ENCODE measurements around the gene PRKCD.

The PRKCD gene

DNA sequence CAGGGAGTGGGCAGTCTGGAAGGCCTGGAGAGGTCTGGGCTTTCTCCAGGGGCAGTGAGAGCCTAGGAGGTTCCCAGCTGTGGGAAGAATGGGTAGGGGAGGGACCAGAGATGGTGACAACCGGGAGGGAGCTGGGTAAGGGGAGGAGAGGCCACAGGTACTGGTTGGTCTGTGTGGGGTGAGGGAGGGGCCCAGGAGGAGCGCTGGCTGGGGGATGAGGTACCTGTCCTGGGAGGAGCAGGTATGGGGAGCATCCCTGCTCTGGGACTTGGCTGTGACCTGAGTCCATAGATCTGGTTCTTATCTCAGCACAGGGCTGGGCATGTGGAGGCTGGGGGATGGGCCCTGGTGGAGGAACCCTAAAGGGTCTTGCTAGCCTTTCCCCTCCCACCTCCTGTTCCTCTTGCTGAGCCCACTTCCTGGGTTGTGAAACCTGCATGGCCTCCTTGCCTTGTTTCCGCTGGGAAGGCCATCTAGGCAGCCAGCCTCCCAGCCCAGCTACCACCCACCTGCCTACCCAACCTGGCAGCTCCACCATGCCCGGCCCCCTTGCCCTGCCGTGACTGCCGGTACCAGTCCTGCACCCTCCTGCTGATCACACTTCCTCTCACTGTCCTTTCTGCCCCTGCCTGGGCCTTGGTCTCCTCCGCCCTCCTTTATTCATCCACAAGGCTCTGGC lies 11.0 kb downstream of the PRKCD start:
- DNase-seq (ENCODE audit: low read depth): no peak
- TF ChIP-seq, protein P1, sequence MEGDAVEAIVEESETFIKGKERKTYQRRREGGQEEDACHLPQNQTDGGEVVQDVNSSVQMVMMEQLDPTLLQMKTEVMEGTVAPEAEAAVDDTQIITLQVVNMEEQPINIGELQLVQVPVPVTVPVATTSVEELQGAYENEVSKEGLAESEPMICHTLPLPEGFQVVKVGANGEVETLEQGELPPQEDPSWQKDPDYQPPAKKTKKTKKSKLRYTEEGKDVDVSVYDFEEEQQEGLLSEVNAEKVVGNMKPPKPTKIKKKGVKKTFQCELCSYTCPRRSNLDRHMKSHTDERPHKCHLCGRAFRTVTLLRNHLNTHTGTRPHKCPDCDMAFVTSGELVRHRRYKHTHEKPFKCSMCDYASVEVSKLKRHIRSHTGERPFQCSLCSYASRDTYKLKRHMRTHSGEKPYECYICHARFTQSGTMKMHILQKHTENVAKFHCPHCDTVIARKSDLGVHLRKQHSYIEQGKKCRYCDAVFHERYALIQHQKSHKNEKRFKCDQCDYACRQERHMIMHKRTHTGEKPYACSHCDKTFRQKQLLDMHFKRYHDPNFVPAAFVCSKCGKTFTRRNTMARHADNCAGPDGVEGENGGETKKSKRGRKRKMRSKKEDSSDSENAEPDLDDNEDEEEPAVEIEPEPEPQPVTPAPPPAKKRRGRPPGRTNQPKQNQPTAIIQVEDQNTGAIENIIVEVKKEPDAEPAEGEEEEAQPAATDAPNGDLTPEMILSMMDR (conservative IDR thresholded peaks at IDR 0.05; ENCODE audit: control insufficient read depth, insufficient read depth, low read depth, low read length): no peak
- H3K4me3 ChIP-seq (ENCODE audit: control insufficient read depth, low read depth, low read length): no peak overlapping the region

DNA sequence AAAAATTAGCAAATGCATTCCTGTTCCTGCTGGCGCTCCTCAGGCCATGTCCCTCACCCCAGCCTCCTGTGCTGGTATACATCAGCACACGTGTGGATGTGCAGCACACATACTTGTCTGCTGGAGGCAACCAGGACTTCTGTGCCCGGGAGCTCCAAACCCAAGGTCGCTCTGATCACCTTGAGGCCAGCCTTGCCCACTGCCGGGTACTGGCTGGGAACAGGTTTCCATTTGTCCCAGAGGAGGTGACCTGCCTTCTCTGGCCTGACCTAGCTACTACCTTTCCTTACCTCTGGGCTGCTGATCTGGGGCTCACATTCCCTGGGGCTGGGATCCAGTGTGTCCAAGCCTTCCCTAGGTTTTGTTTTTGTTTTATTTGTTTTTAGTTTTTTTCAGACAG lies 12.1 kb downstream of the PRKCD start:
- no peak for DNase-seq (ENCODE audit: low read depth)
- TF ChIP-seq, protein P1 (conservative IDR thresholded peaks at IDR 0.05; ENCODE audit: control insufficient read depth, insufficient read depth, low read depth, low read length): no peak
- no peak overlapping the region for H3K4me3 ChIP-seq (ENCODE audit: control insufficient read depth, low read depth, low read length)

DNA sequence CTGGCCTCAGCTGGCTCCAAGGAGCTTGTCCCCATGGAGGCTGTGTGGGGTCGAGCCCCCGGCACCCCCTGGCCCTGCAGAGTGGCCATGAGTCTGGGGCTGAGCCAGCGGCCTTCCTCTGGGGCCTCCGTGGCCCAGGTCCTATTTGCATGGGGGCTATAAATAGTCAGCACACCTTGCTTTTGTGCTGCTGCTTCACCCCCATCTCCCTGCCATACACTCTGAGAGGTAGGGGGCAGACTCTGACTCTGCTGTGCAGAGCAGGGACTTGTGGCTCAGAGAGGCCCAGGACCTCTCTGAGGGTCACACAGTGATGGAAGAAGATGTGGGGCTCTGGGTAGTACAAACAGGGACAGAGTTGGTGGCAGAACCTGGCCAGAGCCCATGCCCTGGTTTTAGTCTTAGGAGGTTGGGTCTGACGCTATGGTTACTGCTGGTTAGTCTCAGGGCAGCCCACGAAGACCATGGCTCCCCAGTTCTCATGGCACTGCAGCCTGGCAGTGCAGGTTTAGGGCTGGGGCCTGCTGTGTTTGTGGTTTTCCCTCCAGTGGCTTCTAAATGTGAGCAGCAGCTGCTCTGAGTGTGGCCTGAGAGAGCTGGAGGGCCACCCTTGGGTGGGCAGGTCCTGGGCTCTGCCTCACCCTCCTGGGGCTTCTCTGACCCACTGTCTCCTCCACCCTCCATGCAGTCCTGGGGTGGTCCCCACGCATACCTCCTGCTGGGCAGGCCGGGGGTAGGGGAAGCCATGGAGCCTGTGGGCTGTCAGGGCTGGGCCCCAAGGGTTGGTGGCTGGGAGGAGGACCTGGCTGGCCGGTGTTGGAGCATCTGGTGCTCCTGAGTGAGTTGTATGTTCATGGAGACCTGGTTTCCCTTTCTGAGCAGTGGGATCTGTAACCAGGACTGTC lies 13.6 kb downstream of the PRKCD start:
- TF ChIP-seq, protein P1 (conservative IDR thresholded peaks at IDR 0.05; ENCODE audit: control insufficient read depth, insufficient read depth, low read depth, low read length): no peak
- DNase-seq (ENCODE audit: low read depth): no peak
- no peak overlapping the region for H3K4me3 ChIP-seq (ENCODE audit: control insufficient read depth, low read depth, low read length)

DNA sequence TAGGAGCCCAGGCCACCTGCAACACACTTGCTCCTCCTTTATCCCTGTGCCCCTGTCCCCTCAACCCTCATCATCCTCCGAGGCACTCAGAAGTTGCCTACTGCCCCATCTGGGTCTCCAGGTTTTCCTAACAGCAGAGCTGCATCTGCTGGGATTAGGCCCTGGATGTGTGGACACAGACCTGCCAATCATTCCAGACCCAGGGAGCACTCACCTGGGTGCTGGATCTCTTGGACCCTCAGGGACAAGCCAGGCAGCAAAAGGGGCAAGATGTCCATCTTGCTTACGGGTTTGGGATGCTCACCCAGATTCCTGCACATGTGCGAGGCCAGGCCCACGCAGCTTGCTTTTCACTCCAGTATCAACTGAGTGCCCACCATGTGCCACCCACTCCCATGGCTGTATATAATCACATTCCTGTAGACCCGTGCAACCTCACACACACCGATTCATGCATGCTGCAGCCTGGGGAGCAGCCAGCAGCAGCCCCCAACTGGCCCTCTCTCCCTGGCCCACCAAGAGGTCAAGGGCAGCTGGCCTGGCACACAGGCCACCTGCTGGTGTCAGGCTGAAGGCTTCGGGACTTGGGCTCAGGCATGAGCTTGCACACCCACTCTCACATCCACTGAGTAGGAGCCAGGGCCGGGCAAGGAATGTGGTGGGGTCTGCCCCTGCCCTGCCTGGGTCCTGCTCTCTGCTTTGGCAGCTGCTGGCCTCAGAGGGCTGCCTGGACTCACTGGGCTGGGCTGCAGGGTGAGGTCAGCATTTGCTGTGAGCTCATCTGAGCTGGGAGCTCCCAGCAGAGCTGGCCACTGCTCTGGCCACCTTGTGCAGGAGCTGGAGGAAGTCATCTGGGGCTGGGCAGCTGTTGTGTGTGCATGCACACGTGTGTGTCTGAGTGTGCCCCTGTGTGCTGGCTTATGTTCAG lies 14.9 kb downstream of the PRKCD start:
- TF ChIP-seq, protein P1 (conservative IDR thresholded peaks at IDR 0.05; ENCODE audit: control insufficient read depth, insufficient read depth, low read depth, low read length): no peak
- DNase-seq (ENCODE audit: low read depth): peak; percentile 18

DNA sequence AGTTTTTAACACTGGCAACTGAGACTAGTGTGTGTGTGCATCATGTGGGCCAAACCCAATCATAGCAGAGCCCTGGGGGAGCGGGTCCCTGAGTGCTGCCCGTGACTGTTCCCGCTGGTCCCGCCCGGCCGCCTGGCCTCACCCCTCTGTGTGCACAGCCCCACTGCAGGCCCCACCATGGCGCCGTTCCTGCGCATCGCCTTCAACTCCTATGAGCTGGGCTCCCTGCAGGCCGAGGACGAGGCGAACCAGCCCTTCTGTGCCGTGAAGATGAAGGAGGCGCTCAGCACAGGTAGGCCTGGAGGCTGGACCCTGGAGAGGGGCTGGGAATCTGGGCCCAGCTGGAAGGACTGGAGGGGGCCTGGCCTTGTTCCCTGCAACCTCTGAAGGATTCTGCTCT lies 17.2 kb downstream of the PRKCD start:
- no peak overlapping the region for H3K4me3 ChIP-seq (ENCODE audit: control insufficient read depth, low read depth, low read length)
- no peak for DNase-seq (ENCODE audit: low read depth)
- TF ChIP-seq, protein P1 (conservative IDR thresholded peaks at IDR 0.05; ENCODE audit: control insufficient read depth, insufficient read depth, low read depth, low read length): no peak

More for the DNA sequence above, 14.9 kb downstream of the PRKCD start:
- H3K4me3 ChIP-seq (ENCODE audit: control insufficient read depth, low read depth, low read length): no peak overlapping the region

DNA sequence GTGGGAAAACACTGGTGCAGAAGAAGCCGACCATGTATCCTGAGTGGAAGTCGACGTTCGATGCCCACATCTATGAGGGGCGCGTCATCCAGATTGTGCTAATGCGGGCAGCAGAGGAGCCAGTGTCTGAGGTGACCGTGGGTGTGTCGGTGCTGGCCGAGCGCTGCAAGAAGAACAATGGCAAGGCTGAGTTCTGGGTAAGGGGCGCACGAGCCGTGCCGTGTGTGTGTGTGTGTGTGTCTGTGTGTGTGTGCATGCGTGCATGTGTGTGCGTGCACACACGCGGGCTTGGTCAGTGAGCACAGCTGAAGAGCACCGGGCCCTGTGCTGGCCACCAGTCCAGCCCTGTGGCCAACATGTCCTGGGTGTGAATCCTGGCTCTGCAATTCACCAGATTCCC lies 18.6 kb downstream of the PRKCD start:
- TF ChIP-seq, protein P1 (conservative IDR thresholded peaks at IDR 0.05; ENCODE audit: control insufficient read depth, insufficient read depth, low read depth, low read length): no peak
- no peak overlapping the region for H3K4me3 ChIP-seq (ENCODE audit: control insufficient read depth, low read depth, low read length)
- no peak for DNase-seq (ENCODE audit: low read depth)

Data from fibroblast of mammary gland (primary cell).